Adrenal gland (tissue), 5 donors: ENCODE measurements around the gene VEGFC.

Source experiments
- CTCF ChIP-seq, 6 experiments: fragments of 450-650 bp in 4 of 6; fragments of 200-600 bp in 2 of 6; sonication (generic) in 1 of 6; IDR thresholded peaks; 1 replicate in 5 of 6; 2 replicates in 1 of 6; pipeline versions ENCODE4 v1.5.1 to v1.8.0; 2016 to 2021; ENCODE audit warnings: antibody characterized with exemption in 6 of 6, mild to moderate bottlenecking in 2 of 6, moderate library complexity in 1 of 6
- POLR2A ChIP-seq, 2 donors: fragments of 450-650 bp; IDR thresholded peaks; one replicate each; pipeline ENCODE4 v1.6.1; 2017; ENCODE audit warnings: antibody characterized with exemption in 2 of 2, mild to moderate bottlenecking in 2 of 2, moderate library complexity in 1 of 2
- donor health status: DM: no; HTN: no; CAD: no.

GRCh38 chr4:176758323-176758722, 34.4 kb downstream of the VEGFC start:
- TF ChIP-seq POLR2A (IDR thresholded peaks at IDR 0.05) = no peak
- no peak for TF ChIP-seq CTCF (IDR thresholded peaks at IDR 0.05)
